Gastrocnemius medialis (tissue), 4 donors: ENCODE measurements around the gene ERBB2.

Source experiments
- POLR2A ChIP-seq, 2 donors: fragments of 450-650 bp; IDR thresholded peaks; one replicate each; pipeline ENCODE4 v1.6.1; 2017; ENCODE audit warnings: antibody characterized with exemption in 2 of 2, mild to moderate bottlenecking in 2 of 2, moderate library complexity in 2 of 2
- TF ChIP-seq, protein P1 (sequence below), 5 experiments: fragments of 450-650 bp in 3 of 5; fragments of 200-600 bp in 2 of 5; sonication (generic) in 2 of 5; IDR thresholded peaks in 4 of 5; conservative IDR thresholded peaks in 1 of 5; 1 replicate in 4 of 5; 2 replicates in 1 of 5; pipeline ENCODE4 v1.5.1; 2016 to 2019; ENCODE audit warnings: antibody characterized with exemption in 5 of 5, mild to moderate bottlenecking in 3 of 5, moderate library complexity in 3 of 5

GRCh38 chr17:39719563-39720355, 19.9 kb downstream of the ERBB2 start:
- TF ChIP-seq, protein P1, sequence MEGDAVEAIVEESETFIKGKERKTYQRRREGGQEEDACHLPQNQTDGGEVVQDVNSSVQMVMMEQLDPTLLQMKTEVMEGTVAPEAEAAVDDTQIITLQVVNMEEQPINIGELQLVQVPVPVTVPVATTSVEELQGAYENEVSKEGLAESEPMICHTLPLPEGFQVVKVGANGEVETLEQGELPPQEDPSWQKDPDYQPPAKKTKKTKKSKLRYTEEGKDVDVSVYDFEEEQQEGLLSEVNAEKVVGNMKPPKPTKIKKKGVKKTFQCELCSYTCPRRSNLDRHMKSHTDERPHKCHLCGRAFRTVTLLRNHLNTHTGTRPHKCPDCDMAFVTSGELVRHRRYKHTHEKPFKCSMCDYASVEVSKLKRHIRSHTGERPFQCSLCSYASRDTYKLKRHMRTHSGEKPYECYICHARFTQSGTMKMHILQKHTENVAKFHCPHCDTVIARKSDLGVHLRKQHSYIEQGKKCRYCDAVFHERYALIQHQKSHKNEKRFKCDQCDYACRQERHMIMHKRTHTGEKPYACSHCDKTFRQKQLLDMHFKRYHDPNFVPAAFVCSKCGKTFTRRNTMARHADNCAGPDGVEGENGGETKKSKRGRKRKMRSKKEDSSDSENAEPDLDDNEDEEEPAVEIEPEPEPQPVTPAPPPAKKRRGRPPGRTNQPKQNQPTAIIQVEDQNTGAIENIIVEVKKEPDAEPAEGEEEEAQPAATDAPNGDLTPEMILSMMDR (IDR thresholded peaks at IDR 0.05 in 4 of 5, conservative IDR thresholded peaks at IDR 0.05 in 1 of 5), result no peak
- TF ChIP-seq POLR2A (IDR thresholded peaks at IDR 0.05), result no peak
